RWPE2 (cell line): Measurements from ENCODE around the gene NEIL1.
"Not testable (repeated sequence)": the region's sequence is repeated elsewhere in the genome, so short reads cannot be mapped to it uniquely, and the experiment has no call there.

ENCODE experiments used
- ATAC-seq: fragments of 200-7000 bp; cut with Tn5 transposase; 3 replicates; pipeline ENCODE4 v1.9.1; 2021; ENCODE audit warnings: low read depth
- DNase-seq: peaks from one replicate; pipeline ENCODE4 v3.0.0-alpha.2; 2020; ENCODE audit warnings: low spot score
- H3K27ac ChIP-seq: fragments of 450-650 bp; 2 replicates; pipeline ENCODE4 v1.5.1; 2017; ENCODE audit warnings: mild to moderate bottlenecking; ENCODE audit not compliant: poor library complexity, severe bottlenecking
- H3K27me3 ChIP-seq: fragments of 250-450 bp; sonication (Bioruptor Pico); 2 replicates; pipeline ENCODE4 v1.5.1; 2021; ENCODE audit warnings: mild to moderate bottlenecking, moderate library complexity; ENCODE audit not compliant: insufficient read depth, poor library complexity, severe bottlenecking
- H3K36me3 ChIP-seq: fragments of 250-450 bp; sonication (Bioruptor Pico); 2 replicates; pipeline ENCODE4 v1.5.1; 2020; ENCODE audit warnings: low read depth, mild to moderate bottlenecking, moderate library complexity
- H3K4me1 ChIP-seq: fragments of 250-450 bp; sonication (Bioruptor Pico); 2 replicates; pipeline ENCODE4 v1.5.1; 2021; ENCODE audit warnings: mild to moderate bottlenecking, moderate library complexity; ENCODE audit not compliant: insufficient read depth, poor library complexity, severe bottlenecking
- H3K4me3 ChIP-seq: fragments of 250-450 bp; sonication (Bioruptor Pico); 2 replicates; pipeline ENCODE4 v1.5.1; 2021; ENCODE audit warnings: mild to moderate bottlenecking, moderate library complexity; ENCODE audit not compliant: severe bottlenecking
- H3K9me3 ChIP-seq: fragments of 250-450 bp; sonication (Bioruptor Pico); 2 replicates; pipeline ENCODE4 v1.5.1; 2021; ENCODE audit warnings: mild to moderate bottlenecking, moderate library complexity; ENCODE audit not compliant: severe bottlenecking
- CTCF ChIP-seq: fragments of 450-650 bp; IDR thresholded peaks from one replicate; pipeline ENCODE4 v1.5.1; 2017; ENCODE audit warnings: mild to moderate bottlenecking, moderate library complexity; ENCODE audit not compliant: poor library complexity, severe bottlenecking

Gene NEIL1

GRCh38 chr15:75314552-75315290, 32.1 kb upstream of the NEIL1 start:
- no peak overlapping the region for H3K4me3 ChIP-seq

GRCh38 chr15:75319231-75319897, 27.5 kb upstream of the NEIL1 start:
- not testable (repeated sequence) for H3K36me3 ChIP-seq, H3K9me3 ChIP-seq, DNase-seq, H3K4me3 ChIP-seq, ATAC-seq, H3K4me1 ChIP-seq, H3K27me3 ChIP-seq, H3K27ac ChIP-seq

More at GRCh38 chr15:75314552-75315290, 32.1 kb upstream of the NEIL1 start:
- no peak for ATAC-seq
- TF ChIP-seq CTCF, result no peak
- H3K4me1 ChIP-seq, result no peaks in the 10 kb centered on the region
- no peak overlapping the region for H3K27ac ChIP-seq
- no peaks in the 10 kb centered on the region for H3K9me3 ChIP-seq
- DNase-seq, result no peak
- no peaks in the 10 kb centered on the region for H3K36me3 ChIP-seq
- H3K27me3 ChIP-seq, result no peaks in the 10 kb centered on the region

- no peak for ATAC-seq
- H3K27ac ChIP-seq, result no peak overlapping the region
- DNase-seq, result no peak
- H3K4me1 ChIP-seq, result no peaks in the 10 kb centered on the region
- no peaks in the 10 kb centered on the region for H3K9me3 ChIP-seq
- no peaks in the 10 kb centered on the region for H3K27me3 ChIP-seq
- H3K36me3 ChIP-seq, result no peaks in the 10 kb centered on the region
- no peak for TF ChIP-seq CTCF
- no peak overlapping the region for H3K4me3 ChIP-seq
Measured at GRCh38 chr15:75321711-75322110, 25.1 kb upstream of the NEIL1 start.

GRCh38 chr15:75325922-75326321, 20.9 kb upstream of the NEIL1 start:
- Histone ChIP-seq H3K27ac (no peak overlapping the region), H3K4me3 (no peak overlapping the region), H3K27me3 (no peaks in the 10 kb centered on the region), H3K9me3 (no peaks in the 10 kb centered on the region), H3K4me1 (no peaks in the 10 kb centered on the region), H3K36me3 (no peaks in the 10 kb centered on the region)
- no peak for TF ChIP-seq CTCF
- DNase-seq, result no peak
- no peak for ATAC-seq

GRCh38 chr15:75327005-75327404, 19.8 kb upstream of the NEIL1 start:
- ATAC-seq, result no peak; the same call in 2 of the 3 replicates
- H3K27me3 ChIP-seq, result no peaks in the 10 kb centered on the region
- no peak overlapping the region for H3K4me3 ChIP-seq
- no peaks in the 10 kb centered on the region for H3K36me3 ChIP-seq
- H3K27ac ChIP-seq, result no peak overlapping the region
- no peak for TF ChIP-seq CTCF
- DNase-seq, result no peak
- H3K9me3 ChIP-seq, result no peaks in the 10 kb centered on the region
- no peaks in the 10 kb centered on the region for H3K4me1 ChIP-seq
